Tongue (tissue), 2 donors: ENCODE measurements around the gene TBRG4. TPM values are rescaled to one million over a fixed set of nuclear protein-coding genes. Genes with fewer than 3 reads are reported as not detected.
"Not testable (repeated sequence)": the region's sequence is repeated elsewhere in the genome, so short reads cannot be mapped to it uniquely, and the experiment has no call there.

Experiments used
- DNase-seq: peaks from one replicate; pipeline ENCODE4 v3.0.0-alpha.2; 2015
- total RNA-seq: library from RNA; depleted of rRNA; stranded (reverse); fragments of >200 nt; gene quantifications from one replicate; pipeline ENCODE4 v1.2.3, GENCODE V29; 2014

TBRG4 gene
- 55.4 TPM for total RNA-seq

GRCh38 chr7:45111298-45112223, at the start of gene TBRG4:
TSS of gene TBRG4 (minus strand) at chr7:45111697. CDS start at chr7:45109237, 2,460 bp downstream.
- DNase-seq, result peak; percentile 98

GRCh38 chr7:45161138-45161537, 49.6 kb upstream of the TBRG4 start:
- DNase-seq, result no peak

GRCh38 chr7:45160417-45160881, 49.0 kb upstream of the TBRG4 start:
- no peak for DNase-seq

- no peak for DNase-seq
These were observed 47.8 kb upstream of the TBRG4 start for GRCh38 chr7:45159296-45159695.

- no peak for DNase-seq
These were observed 47.0 kb upstream of the TBRG4 start for GRCh38 chr7:45158471-45158870.

- DNase-seq, result no peak
These were observed 46.3 kb upstream of the TBRG4 start, which contains the start of gene RAMP3 for GRCh38 chr7:45157653-45158401. TSS of gene RAMP3 (plus strand) at chr7:45157791. CDS start at chr7:45157829, 38 bp downstream.

GRCh38 chr7:45157286-45157652, 45.8 kb upstream of the TBRG4 start:
- no peak for DNase-seq

GRCh38 chr7:45156516-45157272, 45.2 kb upstream of the TBRG4 start:
- DNase-seq, result no peak

- no peak for DNase-seq
These were observed 44.4 kb upstream of the TBRG4 start for GRCh38 chr7:45155941-45156340.

GRCh38 chr7:45155357-45155900, 43.9 kb upstream of the TBRG4 start:
- no peak for DNase-seq

- not testable (repeated sequence) for DNase-seq
These were observed 42.4 kb upstream of the TBRG4 start for GRCh38 chr7:45153861-45154260.

- DNase-seq, result no peak
These were observed 41.7 kb upstream of the TBRG4 start for GRCh38 chr7:45153233-45153632.

GRCh38 chr7:45151967-45152366, 40.5 kb upstream of the TBRG4 start:
- DNase-seq, result no peak

GRCh38 chr7:45151131-45151684, 39.7 kb upstream of the TBRG4 start:
- no peak for DNase-seq

GRCh38 chr7:45150199-45150598, 38.7 kb upstream of the TBRG4 start:
- no peak for DNase-seq

GRCh38 chr7:45149606-45150005, 38.1 kb upstream of the TBRG4 start:
- DNase-seq, result no peak

GRCh38 chr7:45148653-45148973, 37.1 kb upstream of the TBRG4 start:
- DNase-seq, result no peak

GRCh38 chr7:45147858-45148652, 36.6 kb upstream of the TBRG4 start:
- DNase-seq, result no peak

GRCh38 chr7:45146531-45147379, 35.3 kb upstream of the TBRG4 start:
- DNase-seq, result no peak

- DNase-seq, result no peak
These were observed 34.4 kb upstream of the TBRG4 start for GRCh38 chr7:45145881-45146280.
